ENCODE measurements around the gene MLLT1. TPM values are rescaled to one million over a fixed set of nuclear protein-coding genes. Genes with fewer than 3 reads are reported as not detected.

The MLLT1 gene
- total and polyA plus RNA-seq, 2 of the 8 experiments (the other 6 are each of a cell fraction or from before 2014, with no cell fraction given): 18.8 to 45.1 TPM

DNA sequence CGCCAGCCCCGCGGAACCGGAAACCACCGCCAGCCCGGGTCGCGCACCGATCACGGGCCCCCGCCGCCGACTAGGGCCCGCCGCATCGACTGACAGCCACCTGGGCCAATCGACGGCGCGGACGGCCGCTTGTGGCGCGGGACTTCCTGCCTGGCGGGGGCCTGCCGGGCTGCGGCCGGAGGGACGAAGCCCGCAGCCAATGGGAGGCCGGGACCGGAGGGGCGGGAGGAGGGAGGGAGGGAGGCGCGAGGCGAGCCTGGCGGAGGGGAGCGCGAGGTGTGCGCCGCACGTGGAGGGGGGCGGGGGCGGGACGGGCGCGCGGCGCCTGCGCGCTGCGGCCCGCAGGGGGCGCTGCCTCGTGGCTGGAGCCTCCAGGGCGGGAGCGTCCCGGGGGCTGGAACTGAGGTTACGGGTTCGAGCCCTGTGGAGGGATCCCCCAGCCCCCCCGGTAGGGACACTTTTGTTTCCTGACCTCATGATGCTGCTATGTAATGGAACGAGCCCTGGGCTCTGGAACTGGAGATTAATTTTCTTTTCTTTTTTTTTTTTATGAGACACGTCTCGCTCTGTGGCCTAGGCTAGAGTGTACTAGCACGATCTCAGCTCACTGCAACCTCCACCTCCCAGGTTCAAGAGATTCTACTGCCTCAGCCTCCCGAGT is at the start of gene MLLT1 (continued):
- TF ChIP-seq, protein P1, sequence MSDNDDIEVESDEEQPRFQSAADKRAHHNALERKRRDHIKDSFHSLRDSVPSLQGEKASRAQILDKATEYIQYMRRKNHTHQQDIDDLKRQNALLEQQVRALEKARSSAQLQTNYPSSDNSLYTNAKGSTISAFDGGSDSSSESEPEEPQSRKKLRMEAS (IDR thresholded peaks at IDR 0.05): peak; percentile 98
- TF ChIP-seq TAF7 (optimal IDR thresholded peaks at IDR 0.05; ENCODE audit: borderline replicate concordance, low read depth, low read length): no peak
- TF ChIP-seq SP2 (IDR thresholded peaks at IDR 0.05; ENCODE audit: low read length): peak; percentile 52; the same call in 1 of the 2 replicates
- TF ChIP-seq, protein P2, sequence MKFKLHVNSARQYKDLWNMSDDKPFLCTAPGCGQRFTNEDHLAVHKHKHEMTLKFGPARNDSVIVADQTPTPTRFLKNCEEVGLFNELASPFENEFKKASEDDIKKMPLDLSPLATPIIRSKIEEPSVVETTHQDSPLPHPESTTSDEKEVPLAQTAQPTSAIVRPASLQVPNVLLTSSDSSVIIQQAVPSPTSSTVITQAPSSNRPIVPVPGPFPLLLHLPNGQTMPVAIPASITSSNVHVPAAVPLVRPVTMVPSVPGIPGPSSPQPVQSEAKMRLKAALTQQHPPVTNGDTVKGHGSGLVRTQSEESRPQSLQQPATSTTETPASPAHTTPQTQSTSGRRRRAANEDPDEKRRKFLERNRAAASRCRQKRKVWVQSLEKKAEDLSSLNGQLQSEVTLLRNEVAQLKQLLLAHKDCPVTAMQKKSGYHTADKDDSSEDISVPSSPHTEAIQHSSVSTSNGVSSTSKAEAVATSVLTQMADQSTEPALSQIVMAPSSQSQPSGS (IDR thresholded peaks at IDR 0.05; ENCODE audit: low read length): no peak
- no peak for TF ChIP-seq RFX5 (IDR thresholded peaks at IDR 0.05; ENCODE audit: borderline replicate concordance, low read depth, low read length)
- TF ChIP-seq BRCA1 (IDR thresholded peaks at IDR 0.05; ENCODE audit: low read depth, low read length): no peak
- TF ChIP-seq TAF1 (IDR thresholded peaks at IDR 0.05; ENCODE audit: low read depth, low read length): no peak
- TF ChIP-seq GABPA (IDR thresholded peaks at IDR 0.05; ENCODE audit: borderline replicate concordance, insufficient read depth, low read length): peak; percentile 90
- TF ChIP-seq, protein P3, sequence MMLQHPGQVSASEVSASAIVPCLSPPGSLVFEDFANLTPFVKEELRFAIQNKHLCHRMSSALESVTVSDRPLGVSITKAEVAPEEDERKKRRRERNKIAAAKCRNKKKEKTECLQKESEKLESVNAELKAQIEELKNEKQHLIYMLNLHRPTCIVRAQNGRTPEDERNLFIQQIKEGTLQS (IDR thresholded peaks at IDR 0.05; ENCODE audit: insufficient read depth, low read depth, low read length): no peak
- TF ChIP-seq BACH1 (IDR thresholded peaks at IDR 0.05; ENCODE audit: low read length): no peak
- TF ChIP-seq, protein P4, sequence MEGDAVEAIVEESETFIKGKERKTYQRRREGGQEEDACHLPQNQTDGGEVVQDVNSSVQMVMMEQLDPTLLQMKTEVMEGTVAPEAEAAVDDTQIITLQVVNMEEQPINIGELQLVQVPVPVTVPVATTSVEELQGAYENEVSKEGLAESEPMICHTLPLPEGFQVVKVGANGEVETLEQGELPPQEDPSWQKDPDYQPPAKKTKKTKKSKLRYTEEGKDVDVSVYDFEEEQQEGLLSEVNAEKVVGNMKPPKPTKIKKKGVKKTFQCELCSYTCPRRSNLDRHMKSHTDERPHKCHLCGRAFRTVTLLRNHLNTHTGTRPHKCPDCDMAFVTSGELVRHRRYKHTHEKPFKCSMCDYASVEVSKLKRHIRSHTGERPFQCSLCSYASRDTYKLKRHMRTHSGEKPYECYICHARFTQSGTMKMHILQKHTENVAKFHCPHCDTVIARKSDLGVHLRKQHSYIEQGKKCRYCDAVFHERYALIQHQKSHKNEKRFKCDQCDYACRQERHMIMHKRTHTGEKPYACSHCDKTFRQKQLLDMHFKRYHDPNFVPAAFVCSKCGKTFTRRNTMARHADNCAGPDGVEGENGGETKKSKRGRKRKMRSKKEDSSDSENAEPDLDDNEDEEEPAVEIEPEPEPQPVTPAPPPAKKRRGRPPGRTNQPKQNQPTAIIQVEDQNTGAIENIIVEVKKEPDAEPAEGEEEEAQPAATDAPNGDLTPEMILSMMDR (IDR thresholded peaks at IDR 0.05; ENCODE audit: control extremely low read depth in 1 of 3, insufficient read depth in 1 of 3, low read depth in 1 of 3, low read length in 3 of 3): peak; percentile 49 to 83 (median 66)
- no peak for TF ChIP-seq POU5F1 (IDR thresholded peaks at IDR 0.05; ENCODE audit: low read depth, low read length)
- TF ChIP-seq SP1 (IDR thresholded peaks at IDR 0.05; ENCODE audit: low read depth, low read length): peak; percentile 81
- TF ChIP-seq CBX8 (IDR thresholded peaks at IDR 0.05; ENCODE audit: borderline replicate concordance, low read depth, low read length): no peak
- no peak for TF ChIP-seq CBX5 (IDR thresholded peaks at IDR 0.05; ENCODE audit: low read depth, low read length)
- 0 out of 2 replicates have a peak, but pooled peaks have one; percentile 47 for TF ChIP-seq FOSL1 (IDR thresholded peaks at IDR 0.05; ENCODE audit: insufficient read depth, low read depth, low read length)
- no peak for TF ChIP-seq YY1 (IDR thresholded peaks at IDR 0.05; ENCODE audit: low read depth, low read length)
- no peak for TF ChIP-seq BCL11A (IDR thresholded peaks at IDR 0.05; ENCODE audit: low read depth in 2 of 2, low read length in 2 of 2)
- TF ChIP-seq KDM5A (IDR thresholded peaks at IDR 0.05; ENCODE audit: low read length): no peak
- peak; percentile 91 for TF ChIP-seq KDM1A (IDR thresholded peaks at IDR 0.05; ENCODE audit: borderline replicate concordance, low read length)
